GM23248 (cell line): ENCODE measurements around the gene ST3GAL5.

Experiments
- EZH2 ChIP-seq: fragments of 200-600 bp; sonication (generic); IDR thresholded peaks from 2 replicates; pipeline ENCODE4 v1.6.1; 2018; ENCODE audit warnings: antibody characterized with exemption, mild to moderate bottlenecking; ENCODE audit not compliant: insufficient read depth, poor library complexity, severe bottlenecking
- EZH2phosphoT487 ChIP-seq: fragments of 200-600 bp; sonication (generic); IDR thresholded peaks from 2 replicates; pipeline ENCODE4 v1.6.1; 2018; ENCODE audit warnings: antibody characterized with exemption, moderate library complexity, mild to moderate bottlenecking, low read depth; ENCODE audit not compliant: insufficient read depth

DNA sequence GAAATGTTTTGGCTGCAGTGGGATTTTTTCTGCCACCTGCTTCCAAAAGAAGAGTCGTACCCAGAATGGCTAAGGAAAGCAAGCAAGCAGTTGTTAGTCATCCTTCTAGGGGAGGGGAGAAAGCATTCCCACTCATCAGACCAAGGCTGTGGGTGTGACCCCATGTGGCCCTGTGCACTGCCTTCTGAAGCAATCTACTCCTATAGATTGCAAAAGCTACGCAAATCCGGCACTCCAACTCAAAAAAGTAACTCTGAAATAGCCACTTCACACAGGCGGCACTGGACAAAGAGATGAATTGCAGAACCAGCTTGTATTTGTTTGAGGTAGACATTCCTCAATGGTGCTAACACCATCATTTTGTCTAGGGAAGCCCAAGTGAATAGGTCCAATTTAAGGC is 44.3 kb downstream of the ST3GAL5 start:
- TF ChIP-seq EZH2 = no peak
- no peak for TF ChIP-seq EZH2phosphoT487
